Measurements from ENCODE around the gene PTPRM.

GRCh38 chr18:8232791-8233190, 665.7 kb downstream of the PTPRM start:
- no peak for TF ChIP-seq CTCF (IDR thresholded peaks at IDR 0.05 in 2 of 3, conservative IDR thresholded peaks at IDR 0.05 in 1 of 3; ENCODE audit: borderline replicate concordance in 1 of 3, insufficient read depth in 1 of 3, low read depth in 2 of 3, low read length in 2 of 3)
- no peak for TF ChIP-seq SRF (IDR thresholded peaks at IDR 0.05; ENCODE audit: low read depth)
- no peak for TF ChIP-seq POLR2A (IDR thresholded peaks at IDR 0.05; ENCODE audit: borderline replicate concordance, extremely low read depth, insufficient read depth, insufficient read length)
- TF ChIP-seq ATF3 (IDR thresholded peaks at IDR 0.05), result no peak
- TF ChIP-seq EZH2phosphoT487 (IDR thresholded peaks at IDR 0.05; ENCODE audit: borderline replicate concordance), result no peak
- TF ChIP-seq SIN3A (IDR thresholded peaks at IDR 0.05; ENCODE audit: low read depth), result no peak
- TF ChIP-seq POLR2AphosphoS5 (IDR thresholded peaks at IDR 0.05; ENCODE audit: low read depth, low read length), result no peak

All from HCT116 (cell line).